Measurements from ENCODE around the gene HIC1. TPM values are rescaled to one million over a fixed set of nuclear protein-coding genes. Genes with fewer than 3 reads are reported as not detected.

The HIC1 gene
- total RNA-seq, 1 donor from 2014 or later = 9.3 TPM

- Mint-ChIP-seq H3K36me3 (ENCODE audit: low read depth) (peaks cover 47% of the 10 kb centered on the region), H3K27ac (no peak overlapping the region), H3K4me1 (peaks cover 51% of the 10 kb centered on the region), H3K27me3 (no peaks in the 10 kb centered on the region), H3K4me3 (no peak overlapping the region), H3K9me3 (no peaks in the 10 kb centered on the region)
- DNase-seq (no peak), ATAC-seq (ENCODE audit: low read depth) (no peak)
- intact Hi-C loops (cut with micrococcal nuclease) = loop anchor here (2.0 kb wide), 1 partner anchor 71 kb away; no protein-coding TSS in a partner anchor
- TF ChIP-seq, protein P1, sequence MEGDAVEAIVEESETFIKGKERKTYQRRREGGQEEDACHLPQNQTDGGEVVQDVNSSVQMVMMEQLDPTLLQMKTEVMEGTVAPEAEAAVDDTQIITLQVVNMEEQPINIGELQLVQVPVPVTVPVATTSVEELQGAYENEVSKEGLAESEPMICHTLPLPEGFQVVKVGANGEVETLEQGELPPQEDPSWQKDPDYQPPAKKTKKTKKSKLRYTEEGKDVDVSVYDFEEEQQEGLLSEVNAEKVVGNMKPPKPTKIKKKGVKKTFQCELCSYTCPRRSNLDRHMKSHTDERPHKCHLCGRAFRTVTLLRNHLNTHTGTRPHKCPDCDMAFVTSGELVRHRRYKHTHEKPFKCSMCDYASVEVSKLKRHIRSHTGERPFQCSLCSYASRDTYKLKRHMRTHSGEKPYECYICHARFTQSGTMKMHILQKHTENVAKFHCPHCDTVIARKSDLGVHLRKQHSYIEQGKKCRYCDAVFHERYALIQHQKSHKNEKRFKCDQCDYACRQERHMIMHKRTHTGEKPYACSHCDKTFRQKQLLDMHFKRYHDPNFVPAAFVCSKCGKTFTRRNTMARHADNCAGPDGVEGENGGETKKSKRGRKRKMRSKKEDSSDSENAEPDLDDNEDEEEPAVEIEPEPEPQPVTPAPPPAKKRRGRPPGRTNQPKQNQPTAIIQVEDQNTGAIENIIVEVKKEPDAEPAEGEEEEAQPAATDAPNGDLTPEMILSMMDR (IDR thresholded peaks at IDR 0.05) = no peak
- ChIA-PET POLR2A (interaction anchor here (24.5 kb wide), 1 partner anchor 22 kb away, joined by 449 read pairs; no protein-coding TSS in a partner anchor), CTCF (interaction anchor here (1.6 to 2.7 kb wide), 2 partner anchors 11 to 179 kb away, joined by 8 to 16 read pairs; partner anchors contain the start of gene HIC1)
These were observed 11.1 kb downstream of the HIC1 start for GRCh38 chr17:2065949-2066400.

DNA sequence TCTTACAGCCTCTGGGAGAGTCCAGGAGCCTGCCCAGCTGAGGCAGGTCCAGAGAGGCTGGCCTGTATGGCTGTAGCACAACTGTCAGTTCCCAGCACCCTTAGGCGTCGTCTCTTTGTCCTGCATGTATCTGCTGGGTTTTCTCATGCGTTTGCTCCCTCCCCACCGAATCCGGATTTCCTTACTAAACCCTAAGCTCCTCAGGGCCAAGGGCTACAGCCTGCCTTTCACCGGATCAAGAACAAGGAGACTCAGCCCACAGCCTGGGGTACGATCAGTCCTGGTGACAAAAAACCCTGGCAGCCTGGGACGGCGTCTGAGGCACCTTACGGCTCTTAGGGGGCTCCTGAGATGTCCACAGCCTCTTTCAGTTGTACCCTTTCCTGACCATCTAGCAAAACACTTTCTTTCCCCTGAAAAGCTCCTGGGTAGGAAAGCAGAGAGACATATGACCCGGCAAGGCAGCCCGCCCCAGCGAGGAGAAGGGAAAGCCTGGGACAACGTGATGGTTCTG is 12.2 kb downstream of the HIC1 start:
- DNase-seq = no peak
- ATAC-seq (ENCODE audit: low read depth) = no peak
- Mint-ChIP-seq H3K9me3 (no peaks in the 10 kb centered on the region), H3K27me3 (no peaks in the 10 kb centered on the region), H3K4me3 (no peak overlapping the region), H3K4me1 (peaks cover 57% of the 10 kb centered on the region), H3K27ac (no peak overlapping the region), H3K36me3 (ENCODE audit: low read depth) (peaks cover 46% of the 10 kb centered on the region)
- POLR2A ChIA-PET = interaction anchor here (24.5 kb wide), 1 partner anchor 21 kb away, joined by 449 read pairs; no protein-coding TSS in a partner anchor
- CTCF ChIA-PET = interaction anchor here (1.4 kb wide), 1 partner anchor 9 kb away, joined by 4 read pairs; no protein-coding TSS in a partner anchor
- TF ChIP-seq, protein P1 (IDR thresholded peaks at IDR 0.05) = no peak
- intact Hi-C loops (cut with micrococcal nuclease) = no loop called here

DNA sequence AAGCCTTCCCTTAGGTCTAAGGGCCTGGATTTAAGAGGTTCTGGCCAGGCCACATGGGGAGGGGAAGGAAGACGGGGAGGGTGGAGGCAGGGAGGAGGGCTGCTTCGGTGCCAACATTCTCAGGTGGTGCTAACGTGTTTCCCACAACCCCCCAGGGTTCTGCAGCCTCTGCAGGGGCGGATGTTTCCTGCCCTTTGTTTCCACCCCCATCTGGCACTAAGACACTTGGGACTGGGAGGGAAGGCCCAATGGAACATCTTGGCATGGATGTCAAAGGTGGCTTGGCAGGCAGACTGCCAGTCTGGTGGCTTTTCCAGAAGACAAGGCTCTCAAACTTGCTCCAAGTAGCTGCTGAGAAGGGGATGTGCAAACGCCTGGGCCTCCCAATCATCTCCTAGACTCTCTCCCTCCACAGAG is 12.7 kb downstream of the HIC1 start:
- Mint-ChIP-seq H3K27ac (no peak overlapping the region), H3K9me3 (no peaks in the 10 kb centered on the region), H3K36me3 (ENCODE audit: low read depth) (peaks cover 47% of the 10 kb centered on the region), H3K4me3 (no peak overlapping the region), H3K4me1 (peaks cover 57% of the 10 kb centered on the region), H3K27me3 (no peaks in the 10 kb centered on the region)
- TF ChIP-seq, protein P1 (IDR thresholded peaks at IDR 0.05) = no peak
- no peak for DNase-seq
- ATAC-seq (ENCODE audit: low read depth) = no peak
- intact Hi-C loops (cut with micrococcal nuclease) = no loop called here
- POLR2A ChIA-PET = interaction anchor here (1.5 to 24.5 kb wide), 2 partner anchors 10 to 21 kb away, joined by 6 to 449 read pairs; no protein-coding TSS in a partner anchor
- CTCF ChIA-PET = interaction anchor here (0.8 to 1.4 kb wide), 3 partner anchors 8 to 19 kb away, joined by 3 to 4 read pairs (median 3); no protein-coding TSS in a partner anchor

GRCh38 chr17:2068031-2068518 is 13.2 kb downstream of the HIC1 start:
- H3K4me1 Mint-ChIP-seq = peaks cover 57% of the 10 kb centered on the region
- intact Hi-C loops (cut with micrococcal nuclease) = no loop called here

More at GRCh38 chr17:2068031-2068518, 13.2 kb downstream of the HIC1 start:
- POLR2A ChIA-PET = interaction anchor here (1.5 to 24.5 kb wide), 2 partner anchors 10 to 20 kb away, joined by 6 to 449 read pairs; no protein-coding TSS in a partner anchor
- DNase-seq (no peak), ATAC-seq (ENCODE audit: low read depth) (no peak)
- no peak overlapping the region for H3K4me3 Mint-ChIP-seq
- CTCF ChIA-PET = interaction anchor here (0.8 to 0.9 kb wide), 2 partner anchors 9 to 19 kb away, joined by 3 read pairs; no protein-coding TSS in a partner anchor
- no peaks in the 10 kb centered on the region for H3K9me3 Mint-ChIP-seq
- peaks cover 47% of the 10 kb centered on the region for H3K36me3 Mint-ChIP-seq (ENCODE audit: low read depth)
- no peaks in the 10 kb centered on the region for H3K27me3 Mint-ChIP-seq
- no peak overlapping the region for H3K27ac Mint-ChIP-seq
- TF ChIP-seq, protein P1 (IDR thresholded peaks at IDR 0.05) = no peak

All from activated B cell treated with CpG ODN at 0.5 μM for 24 hours (primary cell).